HEK293T (cell line): ENCODE results near the gene DYNC2I2.
A peak's percentile ranks its signal among the peaks of the same experiment; 100 is the strongest.

Experiments used
- CTCF ChIA-PET: fragments of 350-600 bp; formaldehyde crosslinking; extraction: SDS; loops from one replicate; lab custom pipeline; 2021; ENCODE audit warnings: antibody characterized with exemption, inconsistent platforms; lab: Yijun Ruan, JAX
- POLR2A ChIA-PET: fragments of 350-600 bp; formaldehyde crosslinking; extraction: SDS; loops from one replicate; lab custom pipeline; 2020; ENCODE audit warnings: antibody characterized with exemption, inconsistent platforms; lab: Yijun Ruan, JAX
- DNase-seq: peaks from one replicate; pipeline ENCODE4 v3.0.0; 2012; ENCODE audit warnings: mixed read lengths; ENCODE audit errors: extremely low spot score
- ARNT ChIP-seq: fragments of 450-650 bp; IDR thresholded peaks from 2 replicates; pipeline ENCODE4 v1.6.1; 2017; ENCODE audit warnings: mild to moderate bottlenecking
- BHLHE40 ChIP-seq: fragments of 450-650 bp; IDR thresholded peaks from 2 replicates; pipeline ENCODE4 v1.6.1; 2016; ENCODE audit warnings: mild to moderate bottlenecking, moderate library complexity, borderline replicate concordance
- CTBP1 ChIP-seq: fragments of 450-650 bp; IDR thresholded peaks from 2 replicates; pipeline ENCODE4 v1.6.1; 2016; ENCODE audit warnings: borderline replicate concordance
- ELF4 ChIP-seq: fragments of 450-650 bp; IDR thresholded peaks from 2 replicates; pipeline ENCODE4 v1.6.1; 2017; ENCODE audit warnings: antibody characterized with exemption
- FOXA1 ChIP-seq: fragments of 450-650 bp; IDR thresholded peaks from 2 replicates; pipeline ENCODE4 v1.6.1; 2016; ENCODE audit warnings: mild to moderate bottlenecking
- FOXK2 ChIP-seq: fragments of 450-650 bp; IDR thresholded peaks from 2 replicates; pipeline ENCODE4 v1.6.1; 2016; ENCODE audit warnings: mild to moderate bottlenecking
- FOXM1 ChIP-seq: fragments of 450-650 bp; IDR thresholded peaks from 2 replicates; pipeline ENCODE4 v1.6.1; 2017; ENCODE audit warnings: mild to moderate bottlenecking, borderline replicate concordance
- HDGF ChIP-seq: fragments of 450-650 bp; IDR thresholded peaks from 2 replicates; pipeline ENCODE4 v1.6.1; 2017; ENCODE audit warnings: antibody characterized with exemption, borderline replicate concordance
- L3MBTL2 ChIP-seq: fragments of 450-650 bp; conservative IDR thresholded peaks from 2 replicates; pipeline ENCODE4 v1.6.1; 2016; ENCODE audit warnings: mild to moderate bottlenecking
- LEF1 ChIP-seq: fragments of 450-650 bp; IDR thresholded peaks from 2 replicates; pipeline ENCODE4 v1.6.1; 2017; ENCODE audit warnings: mild to moderate bottlenecking, borderline replicate concordance
- NFRKB ChIP-seq: fragments of 450-650 bp; IDR thresholded peaks from 2 replicates; pipeline ENCODE4 v1.6.1; 2016; ENCODE audit warnings: mild to moderate bottlenecking, moderate library complexity
- SP1 ChIP-seq: fragments of 450-650 bp; IDR thresholded peaks from 2 replicates; pipeline ENCODE4 v1.6.1; 2017
- SUZ12 ChIP-seq: fragments of 450-650 bp; IDR thresholded peaks from 2 replicates; pipeline ENCODE4 v1.6.1; 2016; ENCODE audit warnings: mild to moderate bottlenecking
- TARDBP ChIP-seq: fragments of 450-650 bp; IDR thresholded peaks from 2 replicates; pipeline ENCODE4 v1.6.1; 2016
- ZNF384 ChIP-seq: fragments of 450-650 bp; IDR thresholded peaks from 2 replicates; pipeline ENCODE4 v1.6.1; 2016
- TF ChIP-seq, protein P1 (sequence below): fragments of 450-650 bp; IDR thresholded peaks from 2 replicates; pipeline ENCODE4 v1.6.1; 2016

The DYNC2I2 gene

GRCh38 chr9:128624566-128624965 is 32.1 kb downstream of the DYNC2I2 start:
- no peak for DNase-seq
- ChIA-PET POLR2A (interaction anchor here (1.5 kb wide), 1 partner anchor 119 kb away, joined by 3 read pairs; no protein-coding TSS in a partner anchor), CTCF (no interaction called here)
- TF ChIP-seq ELF4 (no peak), LEF1 (no peak), HDGF (no peak), FOXA1 (no peak), SP1 (no peak), FOXK2 (no peak), ARNT (no peak)

- no peak for DNase-seq
- CTCF ChIA-PET = no interaction called here
- TF ChIP-seq SUZ12 (no peak), ZNF384 (0 out of 2 replicates have a peak, but pooled peaks have one; percentile 29)
- POLR2A ChIA-PET = interaction anchor here (1.2 kb wide), 1 partner anchor 68 kb away, joined by 3 read pairs; the partner anchor contains the start of gene SET
Observed at GRCh38 chr9:128621730-128622455, 34.8 kb downstream of the DYNC2I2 start.

GRCh38 chr9:128619779-128620178 is 36.9 kb downstream of the DYNC2I2 start:
- POLR2A ChIA-PET = no interaction called here
- DNase-seq = no peak
- CTCF ChIA-PET = no interaction called here
- TF ChIP-seq ZNF384 (no peak), L3MBTL2 (no peak), CTBP1 (no peak), ELF4 (no peak), ARNT (no peak), SUZ12 (no peak), FOXA1 (no peak), LEF1 (no peak), HDGF (no peak)
- TF ChIP-seq, protein P1, sequence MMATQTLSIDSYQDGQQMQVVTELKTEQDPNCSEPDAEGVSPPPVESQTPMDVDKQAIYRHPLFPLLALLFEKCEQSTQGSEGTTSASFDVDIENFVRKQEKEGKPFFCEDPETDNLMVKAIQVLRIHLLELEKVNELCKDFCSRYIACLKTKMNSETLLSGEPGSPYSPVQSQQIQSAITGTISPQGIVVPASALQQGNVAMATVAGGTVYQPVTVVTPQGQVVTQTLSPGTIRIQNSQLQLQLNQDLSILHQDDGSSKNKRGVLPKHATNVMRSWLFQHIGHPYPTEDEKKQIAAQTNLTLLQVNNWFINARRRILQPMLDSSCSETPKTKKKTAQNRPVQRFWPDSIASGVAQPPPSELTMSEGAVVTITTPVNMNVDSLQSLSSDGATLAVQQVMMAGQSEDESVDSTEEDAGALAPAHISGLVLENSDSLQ = no peak

DNA sequence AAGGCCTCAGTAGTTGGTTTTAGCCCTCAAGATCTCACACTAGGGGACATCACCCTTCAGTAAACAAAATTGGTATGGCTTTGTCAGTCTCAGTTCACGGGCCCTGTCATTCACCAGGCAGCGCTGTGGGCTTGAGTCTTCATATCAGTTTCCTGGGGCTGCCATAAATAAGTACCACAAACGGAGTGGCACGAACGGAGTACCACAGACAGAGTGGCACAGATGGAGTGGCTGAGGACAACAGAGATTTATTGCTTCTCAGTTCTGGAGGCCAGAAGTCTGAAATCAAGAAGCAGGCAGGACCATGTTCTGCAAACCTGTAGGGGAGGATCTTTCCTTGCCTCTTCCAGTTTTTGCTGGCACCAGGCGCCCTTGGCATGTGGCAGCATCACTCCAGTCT is 37.5 kb downstream of the DYNC2I2 start:
- POLR2A ChIA-PET = no interaction called here
- CTCF ChIA-PET = no interaction called here
- TF ChIP-seq HDGF (no peak), LEF1 (no peak), ELF4 (no peak), FOXK2 (no peak), CTBP1 (no peak), TARDBP (no peak), ARNT (no peak), L3MBTL2 (no peak), NFRKB (no peak), SP1 (no peak), FOXA1 (no peak), BHLHE40 (no peak), FOXM1 (no peak), ZNF384 (no peak)
- TF ChIP-seq, protein P1 = no peak
- DNase-seq = no peak

- DNase-seq = no peak
- no peak for TF ChIP-seq HDGF
- POLR2A ChIA-PET = no interaction called here
- CTCF ChIA-PET = interaction anchor here (0.6 kb wide), 1 partner anchor 28 kb away, joined by 4 read pairs; no protein-coding TSS in a partner anchor
Observed at GRCh38 chr9:128617943-128618342, 38.7 kb downstream of the DYNC2I2 start.

DNA sequence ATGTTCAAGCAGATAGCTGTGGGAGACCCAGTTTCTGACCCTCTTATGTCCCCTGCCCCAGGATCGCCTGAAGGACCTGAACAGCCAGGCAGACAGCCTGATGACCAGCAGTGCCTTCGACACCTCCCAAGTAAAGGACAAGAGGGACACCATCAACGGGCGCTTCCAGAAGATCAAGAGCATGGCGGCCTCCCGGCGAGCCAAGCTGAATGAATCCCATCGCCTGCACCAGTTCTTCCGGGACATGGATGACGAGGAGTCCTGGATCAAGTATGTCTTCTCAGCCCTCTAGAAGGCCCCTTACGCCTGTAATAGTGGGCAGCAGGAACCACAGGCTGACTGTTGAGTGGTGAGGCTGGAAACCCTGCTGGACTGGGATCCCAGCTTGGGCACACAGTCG is 41.1 kb downstream of the DYNC2I2 start:
- no peak for TF ChIP-seq CTBP1
- TF ChIP-seq BHLHE40 = no peak
- TF ChIP-seq SP1 = no peak
- TF ChIP-seq L3MBTL2 = no peak
- TF ChIP-seq ELF4 = no peak
- TF ChIP-seq HDGF = no peak
- TF ChIP-seq ARNT = no peak
- TF ChIP-seq FOXA1 = no peak
- ChIA-PET CTCF (interaction anchor here (0.7 kb wide), 1 partner anchor 85 kb away, joined by 3 read pairs; no protein-coding TSS in a partner anchor), POLR2A (no interaction called here)
- DNase-seq = no peak

- no peak for DNase-seq
- ChIA-PET CTCF (no interaction called here), POLR2A (no interaction called here)
- no peak for TF ChIP-seq SP1
- no peak for TF ChIP-seq FOXM1
- no peak for TF ChIP-seq TARDBP
- no peak for TF ChIP-seq HDGF
- no peak for TF ChIP-seq BHLHE40
- TF ChIP-seq SUZ12 = no peak
- no peak for TF ChIP-seq ELF4
- no peak for TF ChIP-seq ARNT
- TF ChIP-seq FOXA1 = no peak
- no peak for TF ChIP-seq ZNF384
- no peak for TF ChIP-seq FOXK2
- TF ChIP-seq, protein P1 = no peak
- TF ChIP-seq LEF1 = no peak
- no peak for TF ChIP-seq NFRKB
- no peak for TF ChIP-seq L3MBTL2
- TF ChIP-seq CTBP1 = no peak
Observed at GRCh38 chr9:128614728-128615127, 41.9 kb downstream of the DYNC2I2 start.
